K562 (cell line): ENCODE results near the gene NPB. TPM values are rescaled to one million over a fixed set of nuclear protein-coding genes. Genes with fewer than 3 reads are reported as not detected.

ENCODE experiments used
- BHLHE40 ChIP-seq: IDR thresholded peaks from 2 replicates; pipeline ENCODE4 v1.6.1; 2011; ENCODE audit warnings: low read length, improper control_type of control experiment
- CTCF ChIP-seq, 3 experiments: IDR thresholded peaks in 2 of 3; conservative IDR thresholded peaks in 1 of 3; 2 replicates each; pipeline ENCODE4 v1.5.1; 2011 to 2012; ENCODE audit warnings: low read length in 3 of 3, mild to moderate bottlenecking in 3 of 3, control low read depth in 2 of 3, improper control_type of control experiment in 1 of 3, inconsistent platforms in 1 of 3, low read depth in 1 of 3, mixed read lengths in 1 of 3, moderate library complexity in 1 of 3; ENCODE audit not compliant: insufficient read depth in 2 of 3
- ETS1 ChIP-seq: conservative IDR thresholded peaks from 2 replicates; pipeline ENCODE4 v1.6.1; 2011; ENCODE audit warnings: low read depth, mild to moderate bottlenecking, low read length; ENCODE audit not compliant: control insufficient read depth
- HDAC1 ChIP-seq, 2 experiments: fragments of 450-650 bp; IDR thresholded peaks; 2 replicates each; pipeline ENCODE4 v1.6.1; 2016 to 2017; ENCODE audit warnings: inconsistent platforms in 1 of 2, mild to moderate bottlenecking in 1 of 2, moderate library complexity in 1 of 2
- ILK ChIP-seq: fragments of 450-650 bp; IDR thresholded peaks from 2 replicates; pipeline ENCODE4 v1.6.1; 2016; ENCODE audit warnings: missing genetic modification characterization, low read depth, mild to moderate bottlenecking, missing compliant biosample characterization, moderate library complexity, borderline replicate concordance
- KAT7 ChIP-seq: sonication (generic); formaldehyde crosslinking; IDR thresholded peaks from 2 replicates; pipeline ENCODE4 v1.8.0; 2022; ENCODE audit warnings: missing genetic modification reagents, mild to moderate bottlenecking, borderline replicate concordance
- KDM5B ChIP-seq: fragments of 200-600 bp; sonication (generic); IDR thresholded peaks from 2 replicates; pipeline ENCODE4 v1.6.1; 2012; ENCODE audit warnings: low read depth, mild to moderate bottlenecking, moderate library complexity, low read length, control low read depth, inconsistent platforms; ENCODE audit not compliant: insufficient replicate concordance
- MAFF ChIP-seq: IDR thresholded peaks from 2 replicates; pipeline ENCODE4 v1.6.1; 2012; ENCODE audit warnings: low read length, improper control_type of control experiment
- MTA2 ChIP-seq: fragments of 450-650 bp; IDR thresholded peaks from 2 replicates; pipeline ENCODE4 v1.6.1; 2016; ENCODE audit warnings: low read depth
- PHB ChIP-seq: fragments of 250-450 bp; sonication (Bioruptor Pico); IDR thresholded peaks from 2 replicates; pipeline ENCODE4 v1.5.0; 2021
- POU5F1 ChIP-seq: fragments of 150-350 bp; IDR thresholded peaks from 2 replicates; pipeline ENCODE4 v1.6.1; 2014; ENCODE audit warnings: borderline replicate concordance, low read length, low read depth, mild to moderate bottlenecking; ENCODE audit not compliant: partially characterized antibody
- RBM22 ChIP-seq: fragments of 200-400 bp; formaldehyde crosslinking; IDR thresholded peaks from 2 replicates; pipeline ENCODE4 v1.6.1; 2018; ENCODE audit warnings: low read length, low read depth; ENCODE audit not compliant: poor library complexity, severe bottlenecking
- RCOR1 ChIP-seq, 2 experiments: IDR thresholded peaks; 2 replicates each; pipeline ENCODE4 v1.6.1; 2012; ENCODE audit warnings: low read depth in 2 of 2, low read length in 2 of 2, borderline replicate concordance in 1 of 2, improper control_type of control experiment in 1 of 2
- SAFB2 ChIP-seq: fragments of 200-400 bp; formaldehyde crosslinking; IDR thresholded peaks from 2 replicates; pipeline ENCODE4 v1.6.1; 2018; ENCODE audit warnings: borderline replicate concordance, low read length, low read depth, moderate library complexity; ENCODE audit not compliant: severe bottlenecking
- SETDB1 ChIP-seq: IDR thresholded peaks from one replicate; pipeline ENCODE4 v1.6.1; 2012; ENCODE audit warnings: low read length, control low read depth, inconsistent platforms
- SMC3 ChIP-seq: conservative IDR thresholded peaks from 2 replicates; pipeline ENCODE4 v1.6.1; 2011; ENCODE audit warnings: low read depth, low read length, improper control_type of control experiment; ENCODE audit not compliant: insufficient read depth
- SREBF2 ChIP-seq: sonication (generic); formaldehyde crosslinking; IDR thresholded peaks from 2 replicates; pipeline ENCODE4 v1.4.0; 2020; ENCODE audit warnings: mild to moderate bottlenecking, missing genetic modification reagents
- STAT5B ChIP-seq: fragments of 250-450 bp; sonication (Bioruptor Pico); IDR thresholded peaks from 2 replicates; pipeline ENCODE4 v1.8.0; 2021; ENCODE audit warnings: mild to moderate bottlenecking, inconsistent platforms
- TAF1 ChIP-seq: IDR thresholded peaks from 2 replicates; pipeline ENCODE4 v1.6.1; 2011; ENCODE audit warnings: mild to moderate bottlenecking, low read length, moderate library complexity; ENCODE audit not compliant: insufficient read depth, control insufficient read depth, severe bottlenecking; ENCODE audit errors: extremely low read depth
- TOE1 ChIP-seq, 2 experiments: fragments of 450-650 bp in 1 of 2; sonication (generic) in 1 of 2; formaldehyde crosslinking in 1 of 2; IDR thresholded peaks; 2 replicates each; pipeline versions ENCODE4 v1.7.1 to v1.8.0; 2016 to 2022; ENCODE audit warnings: borderline replicate concordance in 2 of 2, mild to moderate bottlenecking in 2 of 2, antibody characterized with exemption in 1 of 2, inconsistent platforms in 1 of 2, low read depth in 1 of 2, missing genetic modification reagents in 1 of 2, moderate library complexity in 1 of 2
- ZNF23 ChIP-seq: fragments of 250-450 bp; sonication (Bioruptor Pico); IDR thresholded peaks from 2 replicates; pipeline ENCODE4 v1.4.0; 2020; ENCODE audit warnings: mild to moderate bottlenecking
- ZNF384 ChIP-seq: IDR thresholded peaks from 2 replicates; pipeline ENCODE4 v1.6.1; 2012; ENCODE audit warnings: low read depth, low read length, improper control_type of control experiment
- ZNF717 ChIP-seq: fragments of 250-450 bp; sonication (Bioruptor Pico); IDR thresholded peaks from 2 replicates; pipeline ENCODE4 v1.5.0; 2021
- ZZZ3 ChIP-seq: fragments of 450-650 bp; IDR thresholded peaks from 2 replicates; pipeline ENCODE4 v1.6.1; 2016; ENCODE audit warnings: antibody characterized with exemption, mild to moderate bottlenecking, moderate library complexity
- polyA plus RNA-seq, 8 experiments: library from polyadenylated mRNA; depleted of rRNA in 4 of 8; stranded (reverse) in 5 of 8; unstranded in 3 of 8; fragments of >200 nt; fragmentation: Nextera tagmentation in 2 of 8; fragmentation: Illumina TruSeq in 1 of 8; extraction: Ambion mirVana in 2 of 8; extraction: Trizol in 1 of 8; gene quantifications; 2 replicates each; pipeline versions ENCODE4 v1.2.1 to v1.2.3, GENCODE V29; 2011 to 2014; ENCODE audit warnings: inconsistent platforms in 1 of 8, missing spikeins in 1 of 8
- total RNA-seq, 7 experiments: library from RNA; depleted of rRNA in 6 of 7; stranded (reverse); fragments of >200 nt in 6 of 7; fragmentation: Illumina TruSeq in 2 of 7; extraction: Trizol in 2 of 7; gene quantifications; 2 replicates each; pipeline versions ENCODE4 v1.2.1 to v1.2.3, GENCODE V29; 2011 to 2021; ENCODE audit warnings: low replicate concordance in 1 of 7
- TF ChIP-seq, protein P1 (sequence below): fragments of 250-450 bp; sonication (Bioruptor Pico); IDR thresholded peaks from 2 replicates; pipeline ENCODE4 v1.8.0; 2022; ENCODE audit warnings: moderate library complexity, mild to moderate bottlenecking, inconsistent platforms

Gene NPB
- total and polyA plus RNA-seq, 9 of the 15 experiments (the other 6 are each of a cell fraction or from before 2014, with no cell fraction given), result 0.03 to 0.61 (median 0.14) TPM; not detected in 2

- no peak for TF ChIP-seq TOE1 (IDR thresholded peaks at IDR 0.05; ENCODE audit: borderline replicate concordance)
- no peak for TF ChIP-seq TOE1 (CRISPR knock-in tag; IDR thresholded peaks at IDR 0.05; ENCODE audit: borderline replicate concordance, low read depth)
- no peak for TF ChIP-seq ZNF384
- no peak for TF ChIP-seq RCOR1 (IDR thresholded peaks at IDR 0.05; ENCODE audit: borderline replicate concordance in 1 of 2, low read depth in 2 of 2, low read length in 2 of 2)
- TF ChIP-seq MTA2, result no peak
- no peak for TF ChIP-seq ILK (tag)
- no peak for TF ChIP-seq SREBF2 (CRISPR knock-in tag)
- no peak for TF ChIP-seq POU5F1
- TF ChIP-seq ZNF717 (CRISPR knock-in tag), result no peak
- TF ChIP-seq CTCF (IDR thresholded peaks at IDR 0.05 in 2 of 3, conservative IDR thresholded peaks at IDR 0.05 in 1 of 3; ENCODE audit: insufficient read depth in 2 of 3, low read depth in 1 of 3, low read length in 3 of 3), result peak in 1 of 3 experiments; percentile 10; a peak in 1 of 6 replicates
- TF ChIP-seq, protein P1, sequence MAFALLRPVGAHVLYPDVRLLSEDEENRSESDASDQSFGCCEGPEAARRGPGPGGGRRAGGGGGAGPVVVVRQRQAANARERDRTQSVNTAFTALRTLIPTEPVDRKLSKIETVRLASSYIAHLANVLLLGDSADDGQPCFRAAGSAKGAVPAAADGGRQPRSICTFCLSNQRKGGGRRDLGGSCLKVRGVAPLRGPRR (CRISPR knock-in tag), result no peak
- TF ChIP-seq TAF1, result no peak
- TF ChIP-seq STAT5B (CRISPR knock-in tag), result no peak
- TF ChIP-seq SMC3, result no peak
- no peak for TF ChIP-seq SAFB2
- no peak for TF ChIP-seq MAFF
- TF ChIP-seq RBM22, result peak; percentile 87
- TF ChIP-seq KAT7 (CRISPR knock-in tag), result no peak
- TF ChIP-seq ZZZ3, result no peak
- no peak for TF ChIP-seq ZNF23 (CRISPR knock-in tag)
- TF ChIP-seq SETDB1, result no peak
- no peak for TF ChIP-seq HDAC1 (IDR thresholded peaks at IDR 0.05)
- TF ChIP-seq KDM5B, result peak; percentile 25
- TF ChIP-seq PHB (CRISPR knock-in tag), result no peak
- TF ChIP-seq ETS1, result no peak
- no peak for TF ChIP-seq BHLHE40
Observed at GRCh38 chr17:81854974-81855774, 46.9 kb upstream of the NPB start (continued).
